Astrocyte (in vitro differentiated cells and primary cell): ENCODE results near the gene GBF1. TPM values are rescaled to one million over a fixed set of nuclear protein-coding genes. Genes with fewer than 3 reads are reported as not detected.

Experiments
- DNase-seq: peaks from one replicate; pipeline ENCODE4 v3.0.0-alpha.2; 2010; ENCODE audit warnings: low read depth
- FAIRE-seq: peaks from 2 replicates; lab custom pipeline; 2011; peaks lifted over from hg19 to GRCh38; lab: Jason Lieb, UNC
- H2AFZ ChIP-seq: 2 replicates; pipeline ENCODE4 v1.6.0; 2012; ENCODE audit warnings: low read depth, low read length, inconsistent platforms
- H3K27ac ChIP-seq: 2 replicates; pipeline ENCODE4 v1.5.1; 2011; ENCODE audit warnings: low read depth, low read length, inconsistent platforms
- H3K27me3 ChIP-seq: 2 replicates; pipeline ENCODE4 v1.6.0; 2011; ENCODE audit warnings: low read length, inconsistent platforms; ENCODE audit not compliant: insufficient read depth
- H3K36me3 ChIP-seq: 2 replicates; pipeline ENCODE4 v1.5.1; 2011; ENCODE audit warnings: low read length, inconsistent platforms; ENCODE audit not compliant: insufficient read depth
- H3K4me1 ChIP-seq: 2 replicates; pipeline ENCODE4 v1.5.1; 2011; ENCODE audit warnings: low read length, inconsistent platforms; ENCODE audit not compliant: insufficient read depth
- H3K4me2 ChIP-seq: 2 replicates; pipeline ENCODE4 v1.6.0; 2012; ENCODE audit warnings: low read length, inconsistent platforms
- H3K4me3 ChIP-seq: 2 replicates; pipeline ENCODE4 v1.5.1; 2011; ENCODE audit warnings: low read depth, mild to moderate bottlenecking, low read length, inconsistent platforms; ENCODE audit not compliant: insufficient read depth
- H3K79me2 ChIP-seq: 2 replicates; pipeline ENCODE4 v1.6.0; 2012; ENCODE audit warnings: mild to moderate bottlenecking, low read length, inconsistent platforms; ENCODE audit not compliant: insufficient read depth
- H3K9ac ChIP-seq: 2 replicates; pipeline ENCODE4 v1.6.0; 2012; ENCODE audit warnings: mild to moderate bottlenecking, low read length, inconsistent platforms
- H3K9me3 ChIP-seq: 2 replicates; pipeline ENCODE4 v1.5.1; 2012; ENCODE audit warnings: low read depth, mild to moderate bottlenecking, low read length, inconsistent platforms; ENCODE audit not compliant: insufficient read depth
- H4K20me1 ChIP-seq: 2 replicates; pipeline ENCODE4 v1.6.0; 2012; ENCODE audit warnings: low read length, inconsistent platforms; ENCODE audit not compliant: insufficient read depth
- H3K27ac Mint-ChIP-seq: one replicate; pipeline ENCODE4 v1.8.0; 2021; ENCODE audit warnings: mild to moderate bottlenecking, mixed read lengths; ENCODE audit not compliant: unreplicated experiment
- H3K27me3 Mint-ChIP-seq: one replicate; pipeline ENCODE4 v1.8.0; 2021; ENCODE audit warnings: low read depth, mixed read lengths; ENCODE audit not compliant: unreplicated experiment
- H3K36me3 Mint-ChIP-seq: one replicate; pipeline ENCODE4 v1.8.0; 2021; ENCODE audit warnings: low read depth, mixed read lengths; ENCODE audit not compliant: unreplicated experiment
- H3K4me1 Mint-ChIP-seq: one replicate; pipeline ENCODE4 v1.8.0; 2021; ENCODE audit warnings: low read depth, mixed read lengths; ENCODE audit not compliant: unreplicated experiment
- H3K4me3 Mint-ChIP-seq: one replicate; pipeline ENCODE4 v1.8.0; 2021; ENCODE audit warnings: mild to moderate bottlenecking, moderate library complexity, mixed read lengths; ENCODE audit not compliant: unreplicated experiment
- H3K9me3 Mint-ChIP-seq: one replicate; pipeline ENCODE4 v1.8.0; 2021; ENCODE audit warnings: mild to moderate bottlenecking, mixed read lengths; ENCODE audit not compliant: unreplicated experiment
- CTCF ChIP-seq: IDR thresholded peaks from 2 replicates; pipeline ENCODE4 v1.5.1; 2011; ENCODE audit warnings: low read depth, mild to moderate bottlenecking, inconsistent platforms, low read length, moderate library complexity; ENCODE audit not compliant: insufficient read depth
- EZH2 ChIP-seq: IDR thresholded peaks from 2 replicates; pipeline ENCODE4 v1.6.1; 2012; ENCODE audit warnings: mild to moderate bottlenecking, low read length, inconsistent platforms; ENCODE audit not compliant: insufficient read depth
- total RNA-seq: library from RNA; stranded (reverse); gene quantifications from 2 replicates; pipeline ENCODE4 v1.2.1, GENCODE V29; 2021

The GBF1 gene
- total RNA-seq, 1 donor from 2014 or later, result 72.8 TPM

- no peak overlapping the region for H3K4me3 Mint-ChIP-seq
- Histone ChIP-seq H3K27ac (no peak overlapping the region), H3K9ac (no peak overlapping the region), H3K9me3 (no peaks in the 10 kb centered on the region), H2AFZ (no peak overlapping the region), H3K4me1 (peaks cover 17% of the 10 kb centered on the region), H3K36me3 (no peaks in the 10 kb centered on the region), H4K20me1 (peaks cover 32% of the 10 kb centered on the region), H3K27me3 (no peaks in the 10 kb centered on the region), H3K4me3 (no peak overlapping the region), H3K79me2 (peaks cover 12% of the 10 kb centered on the region), H3K4me2 (no peak overlapping the region)
- peaks cover 15% of the 10 kb centered on the region for H3K36me3 Mint-ChIP-seq
- no peak for FAIRE-seq
- H3K9me3 Mint-ChIP-seq, result no peaks in the 10 kb centered on the region
- H3K4me1 Mint-ChIP-seq, result peaks cover 5% of the 10 kb centered on the region
- H3K27ac Mint-ChIP-seq, result no peak overlapping the region
- no peak for DNase-seq
- H3K27me3 Mint-ChIP-seq, result no peaks in the 10 kb centered on the region
- TF ChIP-seq EZH2 (no peak), CTCF (no peak)
These were observed 180.1 kb downstream of the GBF1 start for GRCh38 chr10:102425444-102425843.

- no peak overlapping the region for H3K27ac Mint-ChIP-seq
- H3K4me1 ChIP-seq, result peaks cover 19% of the 10 kb centered on the region
- H3K4me3 Mint-ChIP-seq, result no peak overlapping the region
- TF ChIP-seq EZH2 (no peak), CTCF (no peak)
- no peaks in the 10 kb centered on the region for H3K9me3 Mint-ChIP-seq
- H3K36me3 Mint-ChIP-seq, result peaks cover 15% of the 10 kb centered on the region
- FAIRE-seq (no peak), DNase-seq (peak; percentile 55)
- no peak overlapping the region for H3K4me2 ChIP-seq
- H2AFZ ChIP-seq, result no peak overlapping the region
- no peaks in the 10 kb centered on the region for H3K27me3 Mint-ChIP-seq
- no peak overlapping the region for H3K9ac ChIP-seq
- peaks cover 9% of the 10 kb centered on the region for H3K4me1 Mint-ChIP-seq
- H3K27me3 ChIP-seq, result no peaks in the 10 kb centered on the region
- no peaks in the 10 kb centered on the region for H3K9me3 ChIP-seq
- no peaks in the 10 kb centered on the region for H3K36me3 ChIP-seq
- H3K79me2 ChIP-seq, result peaks cover 12% of the 10 kb centered on the region
- no peak overlapping the region for H3K27ac ChIP-seq
- H4K20me1 ChIP-seq, result peaks cover 32% of the 10 kb centered on the region
- no peak overlapping the region for H3K4me3 ChIP-seq
These were observed 181.5 kb downstream of the GBF1 start for GRCh38 chr10:102426803-102427287.

GRCh38 chr10:102429468-102429867, 184.1 kb downstream of the GBF1 start:
- no peak for FAIRE-seq
- no peak overlapping the region for H3K4me2 ChIP-seq

More at GRCh38 chr10:102429468-102429867, 184.1 kb downstream of the GBF1 start:
- Histone ChIP-seq H3K9me3 (no peaks in the 10 kb centered on the region), H3K9ac (no peak overlapping the region), H3K36me3 (no peaks in the 10 kb centered on the region), H4K20me1 (peaks cover 22% of the 10 kb centered on the region), H2AFZ (no peak overlapping the region), H3K4me3 (no peak overlapping the region), H3K79me2 (peaks cover 14% of the 10 kb centered on the region), H3K4me1 (peaks cover 14% of the 10 kb centered on the region), H3K27me3 (no peaks in the 10 kb centered on the region), H3K27ac (no peak overlapping the region)
- H3K36me3 Mint-ChIP-seq, result peaks cover 6% of the 10 kb centered on the region
- peaks cover 7% of the 10 kb centered on the region for H3K4me1 Mint-ChIP-seq
- H3K9me3 Mint-ChIP-seq, result no peaks in the 10 kb centered on the region
- DNase-seq, result no peak
- H3K27ac Mint-ChIP-seq, result no peak overlapping the region
- no peak overlapping the region for H3K4me3 Mint-ChIP-seq
- H3K27me3 Mint-ChIP-seq, result no peaks in the 10 kb centered on the region
- TF ChIP-seq EZH2, result no peak
- TF ChIP-seq CTCF, result no peak
